ENCODE measurements around the gene MYRIP. TPM values are rescaled to one million over a fixed set of nuclear protein-coding genes. Genes with fewer than 3 reads are reported as not detected.

The MYRIP gene
- total and polyA plus RNA-seq, 2 experiments from 2014 or later, result 1.5 to 1.8 TPM

GRCh38 chr3:40055361-40055760 lies 246.0 kb downstream of the MYRIP start (continued):
- no peak for TF ChIP-seq ZNF462 (CRISPR knock-in tag; IDR thresholded peaks at IDR 0.05)

GRCh38 chr3:40055956-40056355 lies 246.5 kb downstream of the MYRIP start:
- H3K4me3 Mint-ChIP-seq, result no peak overlapping the region
- DNase-seq (ENCODE audit: low spot score), result no peak

More at GRCh38 chr3:40055956-40056355, 246.5 kb downstream of the MYRIP start:
- Histone ChIP-seq H3K4me1 (ENCODE audit: insufficient read depth) (no peaks in the 10 kb centered on the region), H3K36me3 (ENCODE audit: insufficient read depth) (no peaks in the 10 kb centered on the region), H3F3A (replicated peaks; ENCODE audit: low read depth) (no peaks in the 10 kb centered on the region), H3K27me3 (ENCODE audit: insufficient read depth) (no peaks in the 10 kb centered on the region), H3K79me2 (replicated peaks; ENCODE audit: insufficient read depth) (no peaks in the 10 kb centered on the region), H2AFZ (no peak overlapping the region), H4K20me1 (replicated peaks; ENCODE audit: insufficient read depth) (no peaks in the 10 kb centered on the region), H3K27ac (ENCODE audit: low read depth) (no peak overlapping the region), H3K9me2 (ENCODE audit: insufficient read depth) (peaks cover 4% of the 10 kb centered on the region; the same call in 1 of the 2 replicates), H3K4me2 (no peak overlapping the region), H3K4me3 (no peak overlapping the region)
- Mint-ChIP-seq H3K27ac (no peak overlapping the region), H3K4me1 (0 out of 3 replicates have a peak, but pooled peaks cover 2% of the 10 kb centered on the region), H3K27me3 (ENCODE audit: insufficient read depth, low read depth, poor library complexity) (peaks cover 2% of the 10 kb centered on the region), H3K36me3 (ENCODE audit: low read depth) (no peaks in the 10 kb centered on the region), H3K9me3 (peaks cover 4% of the 10 kb centered on the region; the same call in 1 of the 3 replicates)
- no peak for TF ChIP-seq JUNB (IDR thresholded peaks at IDR 0.05; ENCODE audit: unreplicated experiment)
- TF ChIP-seq EZH2 (IDR thresholded peaks at IDR 0.05; ENCODE audit: low read depth, unreplicated experiment), result no peak
- TF ChIP-seq EZH2phosphoT487 (IDR thresholded peaks at IDR 0.05; ENCODE audit: unreplicated experiment), result no peak
- no peak for TF ChIP-seq CTCF (conservative IDR thresholded peaks at IDR 0.05; ENCODE audit: low read depth in 2 of 2)
- TF ChIP-seq REST (IDR thresholded peaks at IDR 0.05; ENCODE audit: unreplicated experiment), result no peak
- TF ChIP-seq ZNF331 (CRISPR knock-in tag; IDR thresholded peaks at IDR 0.05; ENCODE audit: low read depth), result no peak
- ATAC-seq, result no peak
